ELF-1 (cell line): ENCODE measurements around the gene LANCL3.

Experiments
- DNase-seq: peaks from one replicate; pipeline ENCODE4 v3.0.0-alpha.2; 2016; ENCODE audit warnings: low read depth, low spot score

LANCL3 gene

DNA sequence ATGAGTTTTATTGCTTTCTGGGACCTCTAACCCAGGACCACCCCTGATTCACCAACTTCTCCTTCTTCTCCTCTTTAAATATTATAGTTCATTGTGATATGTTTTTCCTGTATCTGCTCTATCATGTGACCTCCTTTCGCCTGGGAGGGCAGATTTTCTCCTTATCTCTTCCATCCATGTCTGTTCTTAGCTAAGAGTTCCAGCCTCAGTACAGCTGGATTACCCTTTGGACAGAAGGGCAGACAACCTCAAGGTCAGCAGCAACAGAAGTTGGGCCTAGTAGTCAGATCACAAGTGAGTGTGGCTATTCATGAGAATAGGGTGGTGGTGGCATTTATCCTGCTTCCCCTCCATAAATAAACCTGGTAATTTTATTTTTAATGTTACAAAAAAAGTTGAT lies 108.4 kb downstream of the LANCL3 start:
- no peak for DNase-seq

DNA sequence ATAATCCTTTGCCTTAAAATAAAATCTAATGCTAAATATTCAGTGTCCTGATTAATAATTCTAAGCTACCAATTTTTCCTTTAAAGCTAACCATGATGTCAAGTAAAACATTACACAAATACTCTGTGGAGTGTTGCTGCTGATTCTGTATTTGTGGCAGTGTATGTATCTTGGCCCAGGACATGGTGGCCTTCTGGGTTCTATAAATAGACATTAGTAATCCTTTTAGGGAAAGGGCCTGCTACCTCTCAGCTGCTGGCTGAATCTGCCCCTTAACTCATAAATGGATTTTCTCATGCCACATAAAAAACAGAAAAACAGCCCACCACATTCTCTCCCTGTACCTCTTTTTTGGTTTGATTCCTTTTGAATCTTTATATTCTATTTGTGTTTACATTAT lies 113.0 kb downstream of the LANCL3 start:
- DNase-seq = no peak

DNA sequence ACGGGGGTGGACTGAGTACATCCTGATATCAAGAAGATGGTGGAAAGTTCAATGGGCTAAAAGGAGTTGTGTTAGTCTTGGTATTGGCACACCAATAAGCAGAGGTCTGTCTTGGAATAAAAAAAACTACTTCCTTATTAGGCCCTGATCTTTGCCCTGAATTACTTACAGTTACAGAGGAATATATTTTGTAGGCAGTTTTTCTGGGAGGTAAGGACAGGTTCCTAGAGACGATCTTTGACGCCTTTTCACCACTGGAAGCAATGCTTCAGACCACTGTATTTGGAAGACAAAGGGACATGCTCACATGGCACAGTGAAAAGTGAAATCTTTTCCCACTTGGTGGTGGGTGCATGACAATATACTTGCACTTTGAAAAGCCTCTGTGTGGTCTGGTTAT lies 113.5 kb downstream of the LANCL3 start:
- no peak for DNase-seq

DNA sequence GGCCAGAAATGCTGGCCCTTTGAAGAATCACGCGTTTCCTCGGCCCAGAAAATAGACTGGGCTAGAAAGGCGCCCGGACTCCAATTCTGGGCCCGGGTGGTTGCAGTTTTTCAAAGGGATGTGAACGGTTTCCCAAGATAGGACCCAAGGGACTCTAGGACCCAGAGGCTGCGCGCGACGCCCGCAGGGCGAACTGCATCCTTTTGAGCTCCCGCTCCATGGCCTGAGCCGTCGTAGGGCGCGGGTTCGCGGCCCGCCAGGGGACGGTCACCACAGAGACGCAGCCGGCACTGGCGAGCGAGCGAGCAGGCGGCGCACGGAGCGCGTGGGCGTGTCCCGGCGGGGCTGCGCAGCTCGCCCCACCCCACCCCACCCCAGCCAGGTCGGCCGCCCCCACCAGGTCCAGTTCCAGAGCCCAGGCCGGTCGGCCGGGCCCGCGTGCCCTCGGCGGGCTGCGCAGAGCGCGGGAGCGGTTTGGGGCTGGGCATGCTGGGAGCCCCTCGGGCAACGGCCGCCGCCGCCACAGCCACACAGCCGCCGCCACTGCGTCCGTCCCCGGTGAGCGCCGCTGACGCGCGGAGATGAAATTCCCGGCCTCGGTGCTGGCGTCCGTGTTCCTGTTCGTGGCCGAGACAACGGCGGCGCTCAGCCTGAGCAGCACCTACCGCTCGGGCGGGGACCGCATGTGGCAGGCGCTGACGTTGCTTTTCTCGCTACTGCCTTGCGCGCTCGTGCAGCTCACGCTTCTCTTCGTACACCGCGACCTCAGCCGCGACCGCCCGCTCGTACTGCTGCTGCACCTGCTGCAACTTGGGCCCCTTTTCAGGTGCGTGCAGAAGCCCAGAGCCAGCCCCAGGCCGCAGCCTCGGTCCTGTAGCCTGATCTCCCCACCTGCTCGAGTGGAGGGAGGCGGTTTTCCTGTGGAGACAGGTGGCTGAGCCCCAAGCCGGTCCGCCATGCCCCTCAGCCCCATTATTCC lies 114.2 kb downstream of the LANCL3 start, which contains the start of gene XK:
Gene XK, plus strand, starts transcription at position 411 of the 979 bp plus-strand sequence. Its CDS starts 171 bp downstream, at position 582.
- DNase-seq = peak; percentile 81

DNA sequence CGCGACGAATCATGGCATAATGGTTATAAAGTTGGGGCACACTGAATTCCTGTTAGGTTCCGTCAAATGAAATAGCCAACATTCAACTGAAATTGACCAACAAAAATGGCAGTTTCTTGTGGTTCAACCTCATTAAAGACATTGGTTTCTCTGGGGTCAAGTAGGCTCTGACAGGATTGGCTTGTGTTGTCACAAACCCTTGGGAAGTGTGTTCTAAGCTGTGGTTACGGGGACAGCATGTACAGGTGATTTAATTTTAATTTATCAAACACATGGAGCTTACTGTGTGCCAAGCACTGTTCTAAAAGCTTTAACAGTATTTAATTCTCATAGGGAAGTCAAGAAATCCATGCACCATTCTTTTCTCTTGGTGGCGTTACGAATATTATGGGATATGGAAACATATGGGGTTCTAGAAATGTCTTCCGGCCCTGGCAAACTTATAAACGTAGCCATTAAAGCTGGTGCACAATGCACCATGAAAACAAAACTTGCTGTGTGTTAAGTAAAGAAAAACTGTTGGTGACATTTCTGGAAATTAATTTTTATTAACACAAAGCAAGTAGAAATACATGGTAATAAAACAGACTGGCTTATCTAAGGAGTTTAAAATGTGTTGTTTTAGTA lies 115.0 kb downstream of the LANCL3 start:
- no peak for DNase-seq

DNA sequence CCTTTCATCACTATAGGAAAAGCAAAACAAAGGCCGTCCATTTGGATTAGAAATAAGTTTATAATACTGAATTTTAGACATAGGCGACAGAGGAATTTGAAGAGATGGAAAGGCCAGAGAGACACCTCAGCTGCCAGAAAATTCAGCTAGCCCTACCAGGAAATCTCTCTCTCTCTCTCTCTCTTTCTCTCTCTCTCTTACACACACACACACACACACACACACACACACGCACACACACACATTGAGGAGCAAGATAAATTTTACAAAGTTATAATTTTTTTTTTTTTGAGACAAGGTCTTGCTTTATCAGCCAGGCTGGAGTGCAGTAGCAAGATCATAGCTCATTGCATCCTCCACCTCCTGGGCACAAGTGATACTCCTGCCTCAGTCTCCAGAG lies 115.5 kb downstream of the LANCL3 start:
- no peak for DNase-seq

DNA sequence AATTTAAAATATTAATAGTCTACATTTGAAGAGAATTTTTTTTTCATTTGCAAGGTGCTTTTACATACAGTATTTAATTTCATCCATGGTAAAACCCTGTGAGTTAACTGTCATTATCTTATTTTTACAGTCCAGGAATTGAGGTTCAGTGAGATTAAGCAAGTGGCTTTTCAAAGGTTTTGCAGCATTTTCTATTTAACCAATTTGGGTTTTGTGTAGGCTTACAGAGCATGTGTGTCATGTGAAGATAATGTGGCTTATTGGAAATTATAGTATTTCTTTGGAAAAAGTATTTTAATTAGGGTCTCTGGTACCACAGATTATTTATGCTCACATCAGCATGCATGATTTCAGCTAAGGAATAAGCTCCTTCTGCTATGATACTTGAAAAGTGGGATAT lies 118.7 kb downstream of the LANCL3 start:
- DNase-seq = no peak

DNA sequence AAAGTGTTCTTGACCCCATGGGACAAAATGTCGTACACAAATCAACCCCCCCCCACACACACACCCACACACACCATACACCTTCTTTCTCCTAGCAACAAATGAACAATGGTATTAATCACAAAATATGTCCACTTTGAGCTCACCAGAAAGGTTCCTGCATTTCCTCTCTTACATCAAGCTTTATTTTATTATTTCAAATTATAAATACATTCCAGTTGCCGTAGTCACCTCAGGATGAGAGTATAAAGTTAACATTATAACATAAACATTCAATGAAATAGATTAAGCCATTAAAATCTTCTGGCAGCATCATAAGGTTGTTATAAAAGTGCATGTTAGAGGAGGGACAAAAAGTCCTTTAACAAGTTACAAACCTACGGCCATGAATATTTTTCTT lies 121.5 kb downstream of the LANCL3 start:
- no peak for DNase-seq

DNA sequence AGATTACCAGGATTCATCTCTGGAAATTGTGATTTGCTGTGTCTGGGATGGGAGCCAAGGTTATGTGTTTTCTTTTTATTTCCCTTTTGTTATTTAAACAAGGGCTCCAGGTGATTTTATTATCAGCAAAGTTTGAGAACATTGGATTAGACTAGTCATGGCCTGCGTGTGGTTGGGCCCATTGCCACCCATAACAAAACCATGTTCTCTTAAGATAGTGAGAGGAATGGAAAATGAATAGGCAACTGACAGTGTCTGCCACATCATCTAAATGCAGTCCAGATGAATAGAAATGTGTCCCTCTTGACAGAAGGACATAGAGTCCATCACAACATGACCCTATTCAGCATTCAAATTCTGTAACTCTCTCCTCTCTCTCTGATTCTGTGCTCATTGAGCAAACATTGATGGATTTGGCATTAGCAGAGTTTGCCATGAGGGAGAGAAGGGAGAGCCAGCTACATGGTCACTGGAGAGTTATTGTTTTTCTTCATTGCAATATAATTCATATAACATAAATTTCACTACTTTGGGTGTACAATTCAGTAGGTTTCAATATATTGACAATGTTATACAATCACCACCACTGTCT lies 125.8 kb downstream of the LANCL3 start:
- DNase-seq = no peak

DNA sequence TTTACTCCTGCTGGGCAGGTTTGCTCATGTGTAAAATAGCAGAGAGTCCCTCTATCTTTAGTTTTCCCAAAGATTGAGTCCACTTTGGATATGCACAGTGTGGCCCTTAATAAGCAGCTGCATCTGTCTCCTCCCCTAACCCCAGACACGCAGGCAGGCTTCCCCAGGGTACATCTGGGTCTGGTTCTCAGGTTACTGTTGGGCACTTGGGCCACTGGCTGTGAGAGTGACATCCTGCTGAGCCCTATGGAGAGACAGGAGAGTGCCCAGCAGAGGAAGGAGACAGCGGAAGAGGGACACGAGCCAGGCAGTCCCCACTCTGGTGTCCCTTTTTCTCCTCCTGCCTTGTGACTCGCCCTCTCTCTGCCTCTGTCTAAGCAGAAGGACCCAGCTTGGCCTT lies 130.1 kb downstream of the LANCL3 start:
- DNase-seq = peak; percentile 14

DNA sequence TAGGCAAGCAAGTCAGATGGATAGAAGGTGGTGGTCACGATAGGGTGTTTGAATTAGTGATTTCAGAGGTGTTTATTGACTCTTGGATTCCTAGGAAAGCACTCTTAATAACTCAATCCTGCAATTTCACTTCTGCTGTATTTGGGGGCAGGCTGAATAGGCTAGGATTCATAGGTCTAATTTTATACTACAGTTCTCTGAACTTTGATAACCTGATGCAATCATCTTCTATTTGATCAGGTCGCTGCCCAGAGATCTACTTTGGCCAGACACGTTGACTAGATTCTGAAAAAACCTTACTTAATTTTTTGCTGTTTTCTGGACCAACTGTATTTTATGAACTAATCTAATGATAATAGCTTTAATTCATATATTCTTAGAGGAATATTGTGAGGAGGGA lies 140.5 kb downstream of the LANCL3 start:
- no peak for DNase-seq

DNA sequence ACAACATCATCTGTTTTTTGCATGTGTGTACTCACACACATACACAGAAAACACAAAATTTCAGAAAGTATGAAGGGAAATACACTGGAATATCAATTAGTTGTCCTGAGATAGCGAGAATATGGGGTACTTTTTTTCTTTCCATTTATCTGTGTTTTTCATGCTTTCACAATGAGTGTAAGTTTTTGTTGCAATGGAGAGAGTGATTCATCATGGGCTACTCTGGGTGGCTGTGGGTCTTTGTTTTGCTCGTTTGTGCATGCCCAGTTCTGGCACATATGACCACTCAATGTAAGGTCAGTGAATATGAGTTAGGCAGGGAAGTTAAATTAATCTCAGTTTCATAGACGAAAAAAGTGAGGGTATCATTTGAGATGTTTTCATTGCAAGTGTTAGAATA lies 141.0 kb downstream of the LANCL3 start:
- DNase-seq = no peak

DNA sequence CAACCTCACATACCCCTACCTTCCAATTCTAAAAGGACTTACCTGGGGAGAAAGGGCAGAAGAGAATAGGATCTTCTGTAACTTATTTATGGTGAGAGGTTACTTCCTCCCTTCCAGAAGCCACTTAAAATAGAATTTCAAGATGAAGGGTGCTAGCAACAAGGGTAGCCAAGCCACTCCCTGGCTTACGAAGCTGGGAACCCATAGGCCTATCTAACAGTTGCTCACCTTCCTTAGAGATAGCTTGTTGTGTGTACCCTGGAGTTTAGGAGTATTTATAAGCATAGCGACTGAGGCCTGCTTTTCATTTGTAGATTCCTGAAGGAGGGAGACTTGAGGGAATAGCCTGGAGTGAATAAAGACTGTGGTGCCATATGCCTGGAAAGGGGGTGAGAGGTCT lies 143.0 kb downstream of the LANCL3 start:
- no peak for DNase-seq

DNA sequence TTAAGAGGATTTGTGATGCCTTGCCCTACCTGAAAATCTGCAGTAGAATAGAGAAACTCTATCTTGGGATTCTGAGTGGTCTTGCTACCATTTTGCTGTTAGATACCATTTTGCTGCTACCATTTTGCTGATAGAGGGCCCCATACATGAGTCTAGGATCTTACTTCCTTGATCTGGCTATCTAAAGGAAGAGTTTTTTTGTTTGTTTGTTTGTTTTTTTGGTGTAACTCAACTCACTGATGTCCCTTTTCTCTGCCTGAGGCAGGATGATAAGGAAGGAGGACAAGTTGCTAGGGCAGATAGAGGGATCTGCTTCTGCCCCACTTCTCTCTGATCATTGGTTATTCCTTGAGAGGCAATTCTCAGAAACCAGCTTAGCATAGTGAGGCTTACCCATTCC lies 145.1 kb downstream of the LANCL3 start:
- no peak for DNase-seq

DNA sequence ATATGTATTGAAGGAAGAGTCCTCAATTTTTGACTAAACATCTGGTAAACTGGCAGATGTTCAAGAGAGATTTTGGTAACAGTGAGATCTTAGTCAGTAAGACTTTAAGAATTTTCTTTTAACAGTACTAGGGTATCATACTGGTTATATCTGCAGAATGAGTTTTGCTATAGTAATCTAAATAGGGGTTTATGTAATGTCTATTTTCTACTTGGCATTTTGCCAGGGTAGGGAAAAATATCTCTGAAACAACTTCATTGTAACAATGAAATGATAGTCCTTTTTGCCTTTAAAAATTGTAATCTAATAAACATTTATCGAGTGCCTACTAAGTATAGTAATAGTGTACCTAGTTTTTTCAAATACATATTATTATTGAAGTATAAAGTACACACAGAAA lies 146.2 kb downstream of the LANCL3 start:
- DNase-seq = no peak

DNA sequence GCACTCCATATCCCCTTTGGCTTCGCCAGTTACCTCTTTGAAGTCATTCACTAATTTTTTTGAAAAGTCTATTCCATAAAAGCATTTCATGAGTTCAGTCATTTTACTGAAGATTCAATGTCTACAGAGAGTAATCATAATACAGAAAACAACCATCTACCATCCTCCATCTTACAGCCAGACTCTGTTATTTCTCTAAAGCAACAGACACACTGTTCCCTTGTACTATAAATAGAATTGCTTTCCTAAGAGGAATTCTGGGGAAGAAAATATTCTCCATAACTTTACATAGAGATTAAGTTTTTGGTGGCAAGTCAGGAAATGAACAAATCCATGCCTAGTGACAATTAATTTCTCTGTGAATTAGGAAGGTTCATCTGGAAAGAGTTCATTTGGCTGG lies 151.1 kb downstream of the LANCL3 start:
- no peak for DNase-seq

DNA sequence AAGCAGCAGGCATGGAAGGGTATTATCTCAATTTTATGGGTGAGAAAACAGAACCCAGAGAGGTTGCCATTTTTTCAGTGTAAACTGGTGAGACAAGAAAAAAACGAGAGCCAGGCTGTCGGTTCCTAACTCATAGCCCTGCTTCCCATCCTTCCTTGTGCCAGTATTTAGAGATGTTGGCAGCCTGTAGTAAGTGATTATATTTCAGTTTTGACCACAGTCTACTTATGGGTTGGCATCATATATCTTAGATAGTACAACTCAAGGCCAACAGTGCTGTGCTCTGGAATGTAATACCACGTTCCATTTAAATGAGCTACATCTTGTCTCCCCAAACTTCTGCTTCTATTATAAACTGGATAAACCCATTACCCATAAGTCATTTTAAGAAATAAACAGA lies 154.9 kb downstream of the LANCL3 start:
- no peak for DNase-seq
